ENCODE data around the gene NCR3LG1.

DNA sequence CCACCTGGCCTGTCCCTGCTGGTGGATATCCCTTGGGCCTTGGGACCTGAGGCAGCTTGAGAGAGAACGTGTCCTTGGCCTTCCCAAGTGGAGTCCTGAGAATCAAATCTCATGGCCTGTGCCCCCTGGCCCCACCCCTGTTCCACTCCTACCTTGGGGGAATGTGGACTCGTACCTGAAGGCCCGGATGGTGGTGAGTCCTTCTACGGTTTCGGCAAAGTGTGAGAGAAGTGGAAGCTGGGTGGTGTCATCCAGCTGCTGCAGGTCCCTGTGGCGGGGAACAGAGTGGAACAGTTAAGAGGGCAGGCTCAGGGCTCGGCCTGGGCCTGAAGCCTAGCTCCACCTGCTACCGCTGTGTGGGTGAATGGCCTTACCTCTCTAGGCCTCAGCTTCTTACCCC lies 50.9 kb downstream of the NCR3LG1 start:
- no peak for TF ChIP-seq PPARA (CRISPR knock-in tag; IDR thresholded peaks at IDR 0.05; ENCODE audit: borderline replicate concordance)
- no peak for TF ChIP-seq ZNF8 (CRISPR knock-in tag; IDR thresholded peaks at IDR 0.05)
- TF ChIP-seq, protein P1, sequence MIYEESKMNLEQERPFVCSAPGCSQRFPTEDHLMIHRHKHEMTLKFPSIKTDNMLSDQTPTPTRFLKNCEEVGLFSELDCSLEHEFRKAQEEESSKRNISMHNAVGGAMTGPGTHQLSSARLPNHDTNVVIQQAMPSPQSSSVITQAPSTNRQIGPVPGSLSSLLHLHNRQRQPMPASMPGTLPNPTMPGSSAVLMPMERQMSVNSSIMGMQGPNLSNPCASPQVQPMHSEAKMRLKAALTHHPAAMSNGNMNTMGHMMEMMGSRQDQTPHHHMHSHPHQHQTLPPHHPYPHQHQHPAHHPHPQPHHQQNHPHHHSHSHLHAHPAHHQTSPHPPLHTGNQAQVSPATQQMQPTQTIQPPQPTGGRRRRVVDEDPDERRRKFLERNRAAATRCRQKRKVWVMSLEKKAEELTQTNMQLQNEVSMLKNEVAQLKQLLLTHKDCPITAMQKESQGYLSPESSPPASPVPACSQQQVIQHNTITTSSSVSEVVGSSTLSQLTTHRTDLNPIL (CRISPR knock-in tag; IDR thresholded peaks at IDR 0.05; ENCODE audit: low read depth): no peak
- no peak for TF ChIP-seq TOX (CRISPR knock-in tag; IDR thresholded peaks at IDR 0.05; ENCODE audit: borderline replicate concordance)
- TF ChIP-seq ZFP30 (CRISPR knock-in tag; IDR thresholded peaks at IDR 0.05): no peak
- TF ChIP-seq OSR1 (CRISPR knock-in tag; IDR thresholded peaks at IDR 0.05): no peak
- no peak for TF ChIP-seq TCF4 (CRISPR knock-in tag; IDR thresholded peaks at IDR 0.05; ENCODE audit: borderline replicate concordance)
- TF ChIP-seq, protein P2, sequence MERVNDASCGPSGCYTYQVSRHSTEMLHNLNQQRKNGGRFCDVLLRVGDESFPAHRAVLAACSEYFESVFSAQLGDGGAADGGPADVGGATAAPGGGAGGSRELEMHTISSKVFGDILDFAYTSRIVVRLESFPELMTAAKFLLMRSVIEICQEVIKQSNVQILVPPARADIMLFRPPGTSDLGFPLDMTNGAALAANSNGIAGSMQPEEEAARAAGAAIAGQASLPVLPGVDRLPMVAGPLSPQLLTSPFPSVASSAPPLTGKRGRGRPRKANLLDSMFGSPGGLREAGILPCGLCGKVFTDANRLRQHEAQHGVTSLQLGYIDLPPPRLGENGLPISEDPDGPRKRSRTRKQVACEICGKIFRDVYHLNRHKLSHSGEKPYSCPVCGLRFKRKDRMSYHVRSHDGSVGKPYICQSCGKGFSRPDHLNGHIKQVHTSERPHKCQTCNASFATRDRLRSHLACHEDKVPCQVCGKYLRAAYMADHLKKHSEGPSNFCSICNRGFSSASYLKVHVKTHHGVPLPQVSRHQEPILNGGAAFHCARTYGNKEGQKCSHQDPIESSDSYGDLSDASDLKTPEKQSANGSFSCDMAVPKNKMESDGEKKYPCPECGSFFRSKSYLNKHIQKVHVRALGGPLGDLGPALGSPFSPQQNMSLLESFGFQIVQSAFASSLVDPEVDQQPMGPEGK (CRISPR knock-in tag; IDR thresholded peaks at IDR 0.05; ENCODE audit: borderline replicate concordance): no peak
- TF ChIP-seq SNAI2 (CRISPR knock-in tag; IDR thresholded peaks at IDR 0.05): no peak
